A549 (cell line): Measurements from ENCODE around the gene CYGB.
"Not testable (repeated sequence)": the region's sequence is repeated elsewhere in the genome, so short reads cannot be mapped to it uniquely, and the experiment has no call there.

Experiments
- CEBPB ChIP-seq, 2 experiments: fragments of >200 bp in 1 of 2; sonication (Bioruptor Twin) in 1 of 2; formaldehyde crosslinking in 1 of 2; IDR thresholded peaks; 2 replicates each; pipeline ENCODE4 v1.6.1; 2012 to 2016
- CTCF ChIP-seq: fragments of >200 bp; sonication (Bioruptor Twin); formaldehyde crosslinking; IDR thresholded peaks from 3 replicates; pipeline ENCODE4 v1.5.1; 2016
- ELK1 ChIP-seq: fragments of 150-350 bp; IDR thresholded peaks from 2 replicates; pipeline ENCODE4 v1.6.1; 2014; ENCODE audit warnings: low read depth, mild to moderate bottlenecking, low read length
- EP300 ChIP-seq, 2 experiments: fragments of >200 bp; sonication (Bioruptor Twin); formaldehyde crosslinking; IDR thresholded peaks; 2 replicates in 1 of 2; 3 replicates in 1 of 2; pipeline ENCODE4 v1.6.1; 2016 to 2017
- ESRRA ChIP-seq: fragments of 150-350 bp; IDR thresholded peaks from 2 replicates; pipeline ENCODE4 v1.6.1; 2014; ENCODE audit warnings: mild to moderate bottlenecking, low read length, borderline replicate concordance
- GATA3 ChIP-seq: IDR thresholded peaks from 2 replicates; pipeline ENCODE4 v1.6.1; 2012; ENCODE audit warnings: borderline replicate concordance
- MAFK ChIP-seq: fragments of 450-650 bp; IDR thresholded peaks from 2 replicates; pipeline ENCODE4 v1.6.1; 2014; ENCODE audit not compliant: partially characterized antibody
- NPAS2 ChIP-seq: fragments of 250-450 bp; sonication (Bioruptor Pico); IDR thresholded peaks from 2 replicates; pipeline ENCODE4 v1.8.0; 2022; ENCODE audit warnings: mild to moderate bottlenecking, moderate library complexity, borderline replicate concordance
- POLR2A ChIP-seq: IDR thresholded peaks from 2 replicates; pipeline ENCODE4 v1.6.1; 2012; ENCODE audit warnings: mild to moderate bottlenecking, low read length
- POLR2AphosphoS2 ChIP-seq: conservative IDR thresholded peaks from 2 replicates; pipeline ENCODE4 v1.6.1; 2012; ENCODE audit warnings: low read length, improper control_type of control experiment, inconsistent platforms
- RAD21 ChIP-seq, 2 experiments: fragments of >200 bp in 1 of 2; sonication (Bioruptor Twin) in 1 of 2; formaldehyde crosslinking in 1 of 2; IDR thresholded peaks in 1 of 2; conservative IDR thresholded peaks in 1 of 2; 2 replicates in 1 of 2; 3 replicates in 1 of 2; pipeline ENCODE4 v1.6.1; 2012 to 2018; ENCODE audit warnings: inconsistent platforms in 1 of 2
- RNF2 ChIP-seq: fragments of 200-600 bp; sonication (generic); IDR thresholded peaks from 2 replicates; pipeline ENCODE4 v1.6.1; 2016; ENCODE audit warnings: low read depth, mild to moderate bottlenecking, antibody characterized with exemption, moderate library complexity, borderline replicate concordance
- TP53 ChIP-seq: fragments of 250-450 bp; sonication (Bioruptor Pico); IDR thresholded peaks from 2 replicates; pipeline ENCODE4 v1.5.0; 2021; ENCODE audit warnings: mild to moderate bottlenecking, moderate library complexity
- ZSCAN20 ChIP-seq: fragments of 250-450 bp; sonication (Bioruptor Pico); IDR thresholded peaks from 2 replicates; pipeline ENCODE4 v1.8.0; 2022; ENCODE audit warnings: mild to moderate bottlenecking, moderate library complexity

- not testable (repeated sequence) for TF ChIP-seq NPAS2 (CRISPR knock-in tag); POLR2A; GATA3; CEBPB (IDR thresholded peaks at IDR 0.05); ELK1; CTCF; MAFK; EP300 (IDR thresholded peaks at IDR 0.05); RAD21 (conservative IDR thresholded peaks at IDR 0.05 in 1 of 2, IDR thresholded peaks at IDR 0.05 in 1 of 2); ZSCAN20; ESRRA; TP53; POLR2AphosphoS2; RNF2
Observed at GRCh38 chr17:76559460-76559859, 22.0 kb upstream of the CYGB start.
